GM21529 (cell line): Measurements from ENCODE around the gene AMOTL1.
A peak's percentile ranks its signal among the peaks of the same experiment; 100 is the strongest.
"Not testable (repeated sequence)": the region's sequence is repeated elsewhere in the genome, so short reads cannot be mapped to it uniquely, and the experiment has no call there.

Experiments
- ATAC-seq: cut with Tn5 transposase; IDR thresholded peaks from one replicate; pipeline ENCODE4 v1.9.1; 2021; ENCODE audit not compliant: unreplicated experiment

AMOTL1 gene

GRCh38 chr11:94913718-94914394 is 145.7 kb downstream of the AMOTL1 start:
- not testable (repeated sequence) for ATAC-seq

- ATAC-seq: no peak
Measured at GRCh38 chr11:94920311-94920710, 152.2 kb downstream of the AMOTL1 start.

GRCh38 chr11:94922321-94923003 is 154.3 kb downstream of the AMOTL1 start:
- no peak for ATAC-seq

GRCh38 chr11:94923004-94923334 is 154.8 kb downstream of the AMOTL1 start:
- ATAC-seq: no peak

- ATAC-seq: no peak
Measured at GRCh38 chr11:94924171-94924572, 156.0 kb downstream of the AMOTL1 start.

GRCh38 chr11:94924612-94925011 is 156.5 kb downstream of the AMOTL1 start:
- ATAC-seq: no peak

GRCh38 chr11:94925422-94926270 is 157.5 kb downstream of the AMOTL1 start:
- ATAC-seq: peak; percentile 63

GRCh38 chr11:94926271-94926625 is 158.1 kb downstream of the AMOTL1 start:
- ATAC-seq: peak; percentile 21
